ENCODE measurements around the gene PTPN7. TPM values are rescaled to one million over a fixed set of nuclear protein-coding genes. Genes with fewer than 3 reads are reported as not detected.

The PTPN7 gene
- total RNA-seq, 1 experiment from 2014 or later = 2.2 TPM

DNA sequence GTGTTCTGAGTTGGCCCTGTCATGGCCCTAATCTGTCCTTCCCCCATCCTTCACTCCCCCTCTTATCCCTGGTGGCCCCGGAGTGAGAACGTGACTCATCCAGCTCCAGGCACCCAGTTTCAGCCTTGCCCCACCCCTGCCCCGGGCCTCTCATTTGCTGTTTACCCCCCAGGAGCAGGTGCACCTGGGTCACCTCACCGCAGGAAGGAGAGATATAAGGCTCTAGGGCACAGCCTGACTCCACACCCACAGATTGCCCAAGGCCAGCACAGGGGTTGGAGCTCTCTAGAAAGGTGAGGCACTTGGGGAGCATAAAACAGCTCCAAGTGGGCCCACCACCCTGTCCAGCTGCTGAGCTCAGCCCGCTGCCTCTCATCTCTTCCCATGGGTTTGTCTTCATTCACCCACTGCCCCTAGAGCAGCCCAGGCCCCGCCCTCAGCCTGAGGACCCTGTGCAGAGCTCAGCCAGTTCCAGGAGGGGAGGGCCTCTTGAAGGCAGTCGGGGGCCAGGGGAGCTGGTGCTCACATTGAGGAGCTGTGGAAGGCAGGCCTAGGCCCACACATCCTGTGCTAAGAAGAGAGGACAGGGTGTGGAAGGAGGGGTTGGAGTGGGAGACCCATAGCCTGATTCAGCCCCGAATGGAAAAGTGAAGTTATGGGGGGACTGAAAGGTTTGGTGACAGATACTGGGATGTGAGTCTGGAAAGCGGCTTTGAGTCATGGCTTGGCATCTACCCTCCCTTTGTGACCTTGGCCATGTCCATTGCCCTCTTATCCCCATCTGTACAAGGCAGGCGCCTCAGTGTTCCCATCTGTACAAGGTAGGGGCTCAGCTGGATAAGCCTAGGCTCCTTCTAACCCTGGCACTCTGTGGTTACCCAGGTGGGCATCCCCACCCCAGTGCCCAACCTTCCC is 53.8 kb downstream of the PTPN7 start:
- TF ChIP-seq CTCF (conservative IDR thresholded peaks at IDR 0.05; ENCODE audit: low read depth, low read length) (no peak), EZH2 (IDR thresholded peaks at IDR 0.05; ENCODE audit: borderline replicate concordance, low read depth, low read length, poor library complexity, severe bottlenecking) (no peak)
- no TSS peak for BruUV-seq (replicated peaks)
- no peak overlapping the region for H3K27ac ChIP-seq (ENCODE audit: low read depth, low read length, poor library complexity, severe bottlenecking)
- CTCF ChIA-PET = no interaction called here
- H3K4me3 ChIP-seq (ENCODE audit: low read depth, low read length, poor library complexity, severe bottlenecking) = no peak overlapping the region
- intact Hi-C loops (cut with micrococcal nuclease; ENCODE audit: unreplicated experiment) = no loop called here
- no peaks in the 10 kb centered on the region for H3K9me3 ChIP-seq (ENCODE audit: low read depth, low read length, poor library complexity, severe bottlenecking)
- POLR2A ChIA-PET (ENCODE audit: low non-redundant PET) = interaction anchor here (0.6 kb wide), 1 partner anchor 39 kb away, joined by 3 read pairs; no protein-coding TSS in a partner anchor
- peaks cover 8% of the 10 kb centered on the region for H3K4me1 ChIP-seq (ENCODE audit: insufficient read depth, low read length, poor library complexity, severe bottlenecking)
- no peaks in the 10 kb centered on the region for H3K27me3 ChIP-seq (replicated peaks; ENCODE audit: insufficient read depth, low read depth, low read length, poor library complexity)
- no peak for DNase-seq (ENCODE audit: low spot score)
- no peaks in the 10 kb centered on the region for H3K36me3 ChIP-seq (ENCODE audit: insufficient read depth, low read length, poor library complexity, severe bottlenecking)

DNA sequence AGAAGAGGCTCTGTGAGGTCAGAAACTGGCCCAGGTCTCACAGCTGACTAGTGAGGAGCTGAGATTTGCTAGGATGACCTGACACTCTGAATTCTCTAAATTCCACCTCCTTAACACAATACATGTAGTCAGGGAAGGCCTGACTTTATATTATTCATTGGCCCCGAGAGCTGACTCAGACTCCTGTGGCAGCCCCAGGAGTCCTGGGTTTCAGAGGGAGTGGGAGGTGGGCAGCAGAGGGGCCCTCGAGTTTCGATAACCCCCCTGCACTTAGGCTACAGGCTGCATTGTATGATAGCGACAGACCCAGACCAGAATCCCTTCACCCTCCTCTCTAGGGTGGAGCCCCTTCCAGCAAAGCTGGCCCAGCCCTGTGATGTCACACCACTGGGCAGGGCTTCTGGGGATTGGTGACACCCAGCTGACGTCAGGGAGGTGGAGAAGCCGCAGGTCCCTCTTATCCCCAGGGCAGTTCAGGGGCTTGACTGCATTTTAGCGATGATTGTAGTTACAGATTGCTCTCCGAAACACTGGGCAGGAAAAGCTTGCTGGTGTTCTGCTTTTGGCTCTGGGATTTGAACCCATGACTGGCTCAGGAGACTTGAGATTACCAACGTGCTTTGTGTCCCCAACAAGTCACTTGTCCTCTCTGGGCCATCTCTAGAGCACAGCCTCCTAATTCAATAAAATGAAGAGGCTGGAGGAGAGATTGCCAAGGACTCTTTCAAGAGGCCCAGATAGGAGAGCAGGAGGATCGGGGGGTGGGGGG is 54.6 kb downstream of the PTPN7 start:
- ChIA-PET CTCF (no interaction called here), POLR2A (ENCODE audit: low non-redundant PET) (interaction anchor here (0.6 kb wide), 1 partner anchor 38 kb away, joined by 3 read pairs; no protein-coding TSS in a partner anchor)
- Histone ChIP-seq H3K27ac (ENCODE audit: low read depth, low read length, poor library complexity, severe bottlenecking) (no peak overlapping the region), H3K4me1 (ENCODE audit: insufficient read depth, low read length, poor library complexity, severe bottlenecking) (peaks cover 8% of the 10 kb centered on the region), H3K36me3 (ENCODE audit: insufficient read depth, low read length, poor library complexity, severe bottlenecking) (no peaks in the 10 kb centered on the region), H3K4me3 (ENCODE audit: low read depth, low read length, poor library complexity, severe bottlenecking) (no peak overlapping the region), H3K9me3 (ENCODE audit: low read depth, low read length, poor library complexity, severe bottlenecking) (no peaks in the 10 kb centered on the region), H3K27me3 (replicated peaks; ENCODE audit: insufficient read depth, low read depth, low read length, poor library complexity) (no peaks in the 10 kb centered on the region)
- peak; percentile 50 for DNase-seq (ENCODE audit: low spot score)
- intact Hi-C loops (cut with micrococcal nuclease; ENCODE audit: unreplicated experiment) = no loop called here
- no TSS peak for BruUV-seq (replicated peaks)
- TF ChIP-seq CTCF (conservative IDR thresholded peaks at IDR 0.05; ENCODE audit: low read depth, low read length) (no peak), EZH2 (IDR thresholded peaks at IDR 0.05; ENCODE audit: borderline replicate concordance, low read depth, low read length, poor library complexity, severe bottlenecking) (no peak)

- POLR2A ChIA-PET (ENCODE audit: low non-redundant PET) = no interaction called here
- no peaks in the 10 kb centered on the region for H3K9me3 ChIP-seq (ENCODE audit: low read depth, low read length, poor library complexity, severe bottlenecking)
- TF ChIP-seq CTCF (conservative IDR thresholded peaks at IDR 0.05; ENCODE audit: low read depth, low read length) = no peak
- TF ChIP-seq EZH2 (IDR thresholded peaks at IDR 0.05; ENCODE audit: borderline replicate concordance, low read depth, low read length, poor library complexity, severe bottlenecking) = no peak
- H3K27me3 ChIP-seq (replicated peaks; ENCODE audit: insufficient read depth, low read depth, low read length, poor library complexity) = no peaks in the 10 kb centered on the region
- no peak for DNase-seq (ENCODE audit: low spot score)
- CTCF ChIA-PET = no interaction called here
- H3K27ac ChIP-seq (ENCODE audit: low read depth, low read length, poor library complexity, severe bottlenecking) = no peak overlapping the region
- no peak overlapping the region for H3K4me3 ChIP-seq (ENCODE audit: low read depth, low read length, poor library complexity, severe bottlenecking)
- intact Hi-C loops (cut with micrococcal nuclease; ENCODE audit: unreplicated experiment) = no loop called here
- no peaks in the 10 kb centered on the region for H3K36me3 ChIP-seq (ENCODE audit: insufficient read depth, low read length, poor library complexity, severe bottlenecking)
- peaks cover 8% of the 10 kb centered on the region for H3K4me1 ChIP-seq (ENCODE audit: insufficient read depth, low read length, poor library complexity, severe bottlenecking)
- BruUV-seq (replicated peaks) = no TSS peak
Measured at GRCh38 chr1:202104073-202104472, 56.3 kb downstream of the PTPN7 start.
